Osteocyte (in vitro differentiated cells): ENCODE data around the gene FMNL2. TPM values are rescaled to one million over a fixed set of nuclear protein-coding genes. Genes with fewer than 3 reads are reported as not detected.
A peak's percentile ranks its signal among the peaks of the same experiment; 100 is the strongest.

ENCODE experiments used
- DNase-seq: peaks from one replicate; pipeline ENCODE4 v3.0.0; 2021; ENCODE audit warnings: mixed read lengths; ENCODE audit not compliant: unreplicated experiment; ENCODE audit errors: extremely low spot score
- H3K27ac Mint-ChIP-seq: one replicate; pipeline ENCODE4 v1.8.0; 2021; ENCODE audit warnings: mild to moderate bottlenecking, mixed read lengths; ENCODE audit not compliant: unreplicated experiment
- H3K27me3 Mint-ChIP-seq: one replicate; pipeline ENCODE4 v1.8.0; 2021; ENCODE audit warnings: mixed read lengths; ENCODE audit not compliant: unreplicated experiment
- H3K36me3 Mint-ChIP-seq: one replicate; pipeline ENCODE4 v1.8.0; 2021; ENCODE audit warnings: mixed read lengths; ENCODE audit not compliant: unreplicated experiment
- H3K4me1 Mint-ChIP-seq: one replicate; pipeline ENCODE4 v1.8.0; 2021; ENCODE audit warnings: mixed read lengths; ENCODE audit not compliant: unreplicated experiment
- H3K4me3 Mint-ChIP-seq: one replicate; pipeline ENCODE4 v1.8.0; 2021; ENCODE audit warnings: mild to moderate bottlenecking, moderate library complexity, mixed read lengths; ENCODE audit not compliant: unreplicated experiment
- H3K9me3 Mint-ChIP-seq: one replicate; pipeline ENCODE4 v1.8.0; 2021; ENCODE audit warnings: mixed read lengths; ENCODE audit not compliant: unreplicated experiment
- CTCF ChIP-seq: fragments of 200-600 bp; sonication (generic); IDR thresholded peaks from 2 replicates; pipeline ENCODE4 v1.5.0; 2021; ENCODE audit warnings: antibody characterized with exemption, mild to moderate bottlenecking, moderate library complexity
- total RNA-seq: library from RNA; stranded (reverse); gene quantifications from 2 replicates; pipeline ENCODE4 v1.2.1, GENCODE V29; 2021

Gene FMNL2
- total RNA-seq, 1 donor from 2014 or later: 45.3 TPM

GRCh38 chr2:152573168-152573567, 238.2 kb downstream of the FMNL2 start:
- TF ChIP-seq CTCF: no peak
- Mint-ChIP-seq H3K4me1 (peaks cover 16% of the 10 kb centered on the region), H3K9me3 (no peaks in the 10 kb centered on the region), H3K36me3 (peaks cover 13% of the 10 kb centered on the region), H3K27ac (peak overlapping the region; percentile 51), H3K27me3 (no peaks in the 10 kb centered on the region), H3K4me3 (no peak overlapping the region)
- no peak for DNase-seq

DNA sequence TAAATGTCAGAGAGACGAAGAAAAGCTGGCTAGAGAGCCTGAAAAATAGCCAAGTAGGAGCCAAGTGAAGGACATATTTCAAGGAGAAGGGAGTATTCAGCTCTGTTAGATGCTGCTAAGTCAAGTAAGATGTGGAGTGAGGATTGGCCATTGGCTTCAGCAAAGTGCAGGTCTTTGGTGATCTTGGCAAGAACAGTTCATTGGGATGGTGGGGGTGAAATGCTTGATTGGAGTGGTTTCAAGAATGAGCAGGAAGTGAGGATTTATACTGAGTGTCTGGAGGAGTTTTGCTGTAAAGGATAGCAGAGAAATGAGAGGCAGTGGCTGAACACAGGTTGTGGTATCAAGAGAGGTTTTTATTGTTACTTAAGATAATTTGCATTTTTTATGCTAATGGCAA, 242.6 kb downstream of the FMNL2 start:
- Mint-ChIP-seq H3K9me3 (no peaks in the 10 kb centered on the region), H3K4me3 (no peak overlapping the region), H3K27me3 (no peaks in the 10 kb centered on the region), H3K4me1 (peaks cover 34% of the 10 kb centered on the region), H3K36me3 (peaks cover 12% of the 10 kb centered on the region), H3K27ac (no peak overlapping the region)
- no peak for TF ChIP-seq CTCF
- no peak for DNase-seq

GRCh38 chr2:152578573-152578972, 243.6 kb downstream of the FMNL2 start:
- no peak for TF ChIP-seq CTCF
- no peak for DNase-seq
- H3K4me3 Mint-ChIP-seq: no peak overlapping the region
- no peaks in the 10 kb centered on the region for H3K9me3 Mint-ChIP-seq
- H3K36me3 Mint-ChIP-seq: peaks cover 12% of the 10 kb centered on the region
- H3K4me1 Mint-ChIP-seq: peaks cover 39% of the 10 kb centered on the region
- no peak overlapping the region for H3K27ac Mint-ChIP-seq
- no peaks in the 10 kb centered on the region for H3K27me3 Mint-ChIP-seq

DNA sequence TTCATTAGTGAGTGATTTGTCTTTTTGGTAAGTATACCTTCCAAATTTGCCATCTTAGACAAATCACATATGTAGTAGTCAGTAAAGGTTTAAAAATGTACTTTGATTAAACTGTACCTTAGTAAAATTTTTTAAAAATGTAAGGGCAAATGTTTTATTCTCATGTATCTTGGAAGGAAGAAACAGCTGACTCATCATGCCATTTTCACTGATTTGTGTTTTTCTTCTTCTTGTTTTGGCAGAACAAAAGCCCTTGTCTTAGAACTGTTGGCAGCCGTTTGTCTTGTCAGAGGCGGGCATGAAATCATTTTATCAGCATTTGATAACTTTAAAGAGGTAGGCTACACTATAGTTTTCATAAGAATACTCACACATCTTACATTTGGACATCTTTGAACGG, 245.7 kb downstream of the FMNL2 start:
- Mint-ChIP-seq H3K27me3 (no peaks in the 10 kb centered on the region), H3K4me1 (peaks cover 54% of the 10 kb centered on the region), H3K27ac (peak overlapping the region; percentile 74), H3K36me3 (peaks cover 8% of the 10 kb centered on the region), H3K9me3 (no peaks in the 10 kb centered on the region), H3K4me3 (no peak overlapping the region)
- TF ChIP-seq CTCF: no peak
- no peak for DNase-seq

DNA sequence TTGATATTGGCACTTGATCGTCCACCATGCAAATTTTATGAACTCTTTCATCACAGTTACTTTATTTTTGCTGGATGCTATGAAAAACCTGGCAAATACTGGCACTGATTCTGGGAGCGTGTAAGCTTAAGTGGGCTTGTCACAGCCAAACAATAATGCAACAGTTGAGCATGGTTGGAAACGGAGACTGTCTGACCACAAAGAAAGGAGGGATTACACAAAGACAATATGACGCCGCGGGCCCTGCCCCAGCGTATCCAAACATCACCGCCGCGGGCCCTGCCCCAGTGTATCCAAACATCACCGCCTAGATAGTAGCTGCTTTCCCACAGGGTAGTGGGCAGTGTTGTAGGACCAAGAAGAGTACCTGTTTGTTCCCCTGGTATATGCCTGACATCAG, 246.4 kb downstream of the FMNL2 start:
- Mint-ChIP-seq H3K4me1 (peaks cover 60% of the 10 kb centered on the region), H3K9me3 (no peaks in the 10 kb centered on the region), H3K27ac (peak overlapping the region; percentile 74), H3K27me3 (no peaks in the 10 kb centered on the region), H3K36me3 (peaks cover 4% of the 10 kb centered on the region), H3K4me3 (no peak overlapping the region)
- TF ChIP-seq CTCF: no peak
- DNase-seq: no peak
